Measurements from ENCODE around the gene CBX6.

DNA sequence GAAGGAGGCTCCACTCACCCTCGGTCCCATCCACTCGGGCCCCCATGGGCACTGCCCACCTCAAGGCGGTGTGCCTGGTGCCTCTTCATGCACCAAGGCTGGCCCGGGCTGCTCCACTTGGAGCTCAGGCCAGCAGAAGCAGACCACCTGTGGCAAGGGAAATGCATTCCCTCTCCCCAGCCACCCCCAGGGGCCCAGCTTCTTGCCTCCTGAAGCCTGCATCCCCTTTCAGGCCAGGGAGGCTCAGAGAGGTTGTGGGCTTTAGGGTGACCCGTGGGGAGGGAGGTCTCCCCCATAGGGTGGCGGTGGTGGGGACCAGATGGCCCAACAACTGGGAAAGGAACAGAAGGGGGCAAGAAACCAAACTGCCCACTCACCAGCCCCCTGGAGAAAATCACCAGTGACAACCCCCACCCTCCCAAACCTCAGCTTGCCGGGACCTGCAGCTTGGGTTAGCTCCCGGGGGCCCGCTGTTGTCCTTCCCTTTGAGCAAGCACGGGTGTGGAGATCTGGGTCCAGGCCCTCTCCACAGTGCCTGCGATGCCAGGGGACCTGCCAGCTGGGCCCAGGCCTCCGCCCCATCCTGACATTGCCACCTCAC lies 8.4 kb downstream of the CBX6 start:
- TF ChIP-seq FOS (IDR thresholded peaks at IDR 0.05; ENCODE audit: borderline replicate concordance, extremely low read depth, insufficient read length) (no peak), HDGF (IDR thresholded peaks at IDR 0.05) (no peak), RAD21 (IDR thresholded peaks at IDR 0.05; ENCODE audit: insufficient read depth, low read depth, low read length) (no peak), SP1 (IDR thresholded peaks at IDR 0.05; ENCODE audit: low read depth, low read length) (no peak), GABPA (IDR thresholded peaks at IDR 0.05; ENCODE audit: low read depth) (no peak), POLR2A (IDR thresholded peaks at IDR 0.05; ENCODE audit: low read depth, low read length) (peak; percentile 35), RFX5 (IDR thresholded peaks at IDR 0.05; ENCODE audit: low read depth, low read length) (no peak), POLR2AphosphoS5 (IDR thresholded peaks at IDR 0.05; ENCODE audit: low read length) (no peak), TCF12 (IDR thresholded peaks at IDR 0.05; ENCODE audit: low read depth, low read length) (no peak), ZNF217 (IDR thresholded peaks at IDR 0.05) (no peak)
- TF ChIP-seq, protein P1, sequence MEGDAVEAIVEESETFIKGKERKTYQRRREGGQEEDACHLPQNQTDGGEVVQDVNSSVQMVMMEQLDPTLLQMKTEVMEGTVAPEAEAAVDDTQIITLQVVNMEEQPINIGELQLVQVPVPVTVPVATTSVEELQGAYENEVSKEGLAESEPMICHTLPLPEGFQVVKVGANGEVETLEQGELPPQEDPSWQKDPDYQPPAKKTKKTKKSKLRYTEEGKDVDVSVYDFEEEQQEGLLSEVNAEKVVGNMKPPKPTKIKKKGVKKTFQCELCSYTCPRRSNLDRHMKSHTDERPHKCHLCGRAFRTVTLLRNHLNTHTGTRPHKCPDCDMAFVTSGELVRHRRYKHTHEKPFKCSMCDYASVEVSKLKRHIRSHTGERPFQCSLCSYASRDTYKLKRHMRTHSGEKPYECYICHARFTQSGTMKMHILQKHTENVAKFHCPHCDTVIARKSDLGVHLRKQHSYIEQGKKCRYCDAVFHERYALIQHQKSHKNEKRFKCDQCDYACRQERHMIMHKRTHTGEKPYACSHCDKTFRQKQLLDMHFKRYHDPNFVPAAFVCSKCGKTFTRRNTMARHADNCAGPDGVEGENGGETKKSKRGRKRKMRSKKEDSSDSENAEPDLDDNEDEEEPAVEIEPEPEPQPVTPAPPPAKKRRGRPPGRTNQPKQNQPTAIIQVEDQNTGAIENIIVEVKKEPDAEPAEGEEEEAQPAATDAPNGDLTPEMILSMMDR (IDR thresholded peaks at IDR 0.05 in 2 of 3, conservative IDR thresholded peaks at IDR 0.05 in 1 of 3; ENCODE audit: control insufficient read depth in 2 of 3, extremely low read depth in 1 of 3, insufficient read depth in 1 of 3, low read depth in 3 of 3, low read length in 3 of 3), result no peak
- TF ChIP-seq, protein P2, sequence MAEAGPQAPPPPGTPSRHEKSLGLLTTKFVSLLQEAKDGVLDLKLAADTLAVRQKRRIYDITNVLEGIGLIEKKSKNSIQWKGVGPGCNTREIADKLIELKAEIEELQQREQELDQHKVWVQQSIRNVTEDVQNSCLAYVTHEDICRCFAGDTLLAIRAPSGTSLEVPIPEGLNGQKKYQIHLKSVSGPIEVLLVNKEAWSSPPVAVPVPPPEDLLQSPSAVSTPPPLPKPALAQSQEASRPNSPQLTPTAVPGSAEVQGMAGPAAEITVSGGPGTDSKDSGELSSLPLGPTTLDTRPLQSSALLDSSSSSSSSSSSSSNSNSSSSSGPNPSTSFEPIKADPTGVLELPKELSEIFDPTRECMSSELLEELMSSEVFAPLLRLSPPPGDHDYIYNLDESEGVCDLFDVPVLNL (IDR thresholded peaks at IDR 0.05; ENCODE audit: low read depth, low read length), result no peak
